Uterus (tissue), 2 donors: ENCODE data around the gene CEMIP.

Experiments
- CTCF ChIP-seq, 4 experiments: fragments of 200-600 bp in 2 of 4; fragments of 450-650 bp in 2 of 4; sonication (generic) in 2 of 4; IDR thresholded peaks; one replicate each; pipeline ENCODE4 v1.5.1; 2016 to 2019; ENCODE audit warnings: antibody characterized with exemption in 4 of 4, mild to moderate bottlenecking in 2 of 4, moderate library complexity in 1 of 4
- POLR2A ChIP-seq, 2 donors: fragments of 450-650 bp; IDR thresholded peaks; one replicate each; pipeline ENCODE4 v1.6.1; 2016; ENCODE audit warnings: antibody characterized with exemption in 2 of 2, mild to moderate bottlenecking in 1 of 2, moderate library complexity in 1 of 2

DNA sequence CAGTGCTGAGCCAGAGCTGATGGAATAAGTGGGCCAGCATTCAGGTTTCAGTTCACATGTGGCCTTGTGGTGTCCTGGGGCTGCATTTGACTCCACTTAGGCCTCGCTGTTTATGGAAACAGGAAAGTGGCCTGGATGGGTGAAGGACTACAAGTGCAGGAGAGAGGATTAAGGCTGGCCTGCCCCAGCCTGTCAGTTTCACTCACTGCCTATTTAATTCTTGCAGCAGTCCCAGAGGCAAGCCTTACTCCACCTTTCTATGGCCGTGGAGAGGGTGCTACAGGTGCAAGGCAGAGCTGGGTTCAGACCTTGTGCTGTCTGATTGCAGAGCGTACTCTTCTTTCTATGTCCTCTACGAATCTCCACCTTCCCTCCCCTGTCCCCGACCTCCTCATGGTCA lies 46.4 kb upstream of the CEMIP start:
- no peak for TF ChIP-seq CTCF (IDR thresholded peaks at IDR 0.05)
- no peak for TF ChIP-seq POLR2A (IDR thresholded peaks at IDR 0.05)
